Measurements from ENCODE around the gene TMEM87A.

DNA sequence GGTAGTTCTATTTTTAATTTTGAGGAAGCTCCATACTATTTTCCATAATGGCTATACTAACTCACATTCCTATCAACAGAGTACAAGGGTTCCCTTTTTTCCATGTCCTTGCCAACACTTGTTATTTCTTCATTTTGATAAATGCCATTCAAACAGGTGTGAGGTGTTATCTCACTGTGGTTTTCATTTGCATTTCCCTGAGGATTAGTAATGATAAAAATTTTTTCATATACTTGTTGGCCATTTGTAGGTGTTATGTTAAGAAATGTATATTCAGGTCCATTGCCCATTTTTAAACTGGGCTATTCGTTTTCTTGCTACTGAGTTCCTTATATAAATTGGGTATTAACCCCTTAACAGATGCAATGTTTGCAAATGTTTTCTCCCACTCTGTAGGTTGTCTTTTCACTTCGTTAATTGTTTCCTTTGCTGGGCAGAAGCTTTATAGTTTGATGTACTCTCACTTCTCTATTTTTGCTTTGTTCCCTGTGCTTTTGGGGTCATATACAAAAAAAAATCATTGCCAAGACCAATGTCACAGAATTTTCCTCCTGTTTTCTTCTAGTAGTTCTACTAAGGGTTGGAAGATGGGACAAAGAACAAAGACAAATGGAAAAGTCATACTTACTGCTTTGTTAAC, 54.2 kb downstream of the TMEM87A start:
- TF ChIP-seq POLR2AphosphoS5 (IDR thresholded peaks at IDR 0.05) (no peak), POLR2A (IDR thresholded peaks at IDR 0.05) (no peak)
- TF ChIP-seq, protein P1, sequence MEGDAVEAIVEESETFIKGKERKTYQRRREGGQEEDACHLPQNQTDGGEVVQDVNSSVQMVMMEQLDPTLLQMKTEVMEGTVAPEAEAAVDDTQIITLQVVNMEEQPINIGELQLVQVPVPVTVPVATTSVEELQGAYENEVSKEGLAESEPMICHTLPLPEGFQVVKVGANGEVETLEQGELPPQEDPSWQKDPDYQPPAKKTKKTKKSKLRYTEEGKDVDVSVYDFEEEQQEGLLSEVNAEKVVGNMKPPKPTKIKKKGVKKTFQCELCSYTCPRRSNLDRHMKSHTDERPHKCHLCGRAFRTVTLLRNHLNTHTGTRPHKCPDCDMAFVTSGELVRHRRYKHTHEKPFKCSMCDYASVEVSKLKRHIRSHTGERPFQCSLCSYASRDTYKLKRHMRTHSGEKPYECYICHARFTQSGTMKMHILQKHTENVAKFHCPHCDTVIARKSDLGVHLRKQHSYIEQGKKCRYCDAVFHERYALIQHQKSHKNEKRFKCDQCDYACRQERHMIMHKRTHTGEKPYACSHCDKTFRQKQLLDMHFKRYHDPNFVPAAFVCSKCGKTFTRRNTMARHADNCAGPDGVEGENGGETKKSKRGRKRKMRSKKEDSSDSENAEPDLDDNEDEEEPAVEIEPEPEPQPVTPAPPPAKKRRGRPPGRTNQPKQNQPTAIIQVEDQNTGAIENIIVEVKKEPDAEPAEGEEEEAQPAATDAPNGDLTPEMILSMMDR (IDR thresholded peaks at IDR 0.05) = no peak

All from stomach (tissue), 4 donors.